Ovary (tissue), 10 donors: ENCODE results near the gene ITPK1. TPM values are rescaled to one million over a fixed set of nuclear protein-coding genes. Genes with fewer than 3 reads are reported as not detected.
A peak's percentile ranks its signal among the peaks of the same experiment; 100 is the strongest.
"Not testable (repeated sequence)": the region's sequence is repeated elsewhere in the genome, so short reads cannot be mapped to it uniquely, and the experiment has no call there.

ENCODE experiments used
- DNase-seq, 5 donors: peaks; one replicate each; pipeline ENCODE4 v3.0.0-alpha.2; 2019 to 2020
- H3K27ac ChIP-seq, 2 donors: fragments of 200-600 bp; one replicate each; pipeline versions ENCODE4 v1.5.1 to v1.8.0; 2019 to 2022
- H3K27me3 ChIP-seq: fragments of 200-600 bp; one replicate; pipeline ENCODE4 v1.8.0; 2022
- H3K36me3 ChIP-seq: fragments of 200-600 bp; sonication (generic); one replicate; pipeline ENCODE4 v1.5.1; 2019
- H3K4me1 ChIP-seq: one replicate; pipeline ENCODE4 v1.8.1; 2013; ENCODE audit warnings: mild to moderate bottlenecking, moderate library complexity; ENCODE audit not compliant: insufficient read depth
- H3K4me3 ChIP-seq: fragments of 200-600 bp; sonication (generic); one replicate; pipeline ENCODE4 v1.5.1; 2017
- H3K9me3 ChIP-seq, 2 donors: fragments of 200-600 bp in 1 of 2; sonication (generic) in 1 of 2; one replicate each; pipeline versions ENCODE4 v1.5.1 to v1.8.1; 2013 to 2019; ENCODE audit warnings: mild to moderate bottlenecking in 1 of 2, moderate library complexity in 1 of 2
- CTCF ChIP-seq, 3 donors: fragments of 450-650 bp in 2 of 3; fragments of 200-600 bp in 1 of 3; IDR thresholded peaks; one replicate each; pipeline versions ENCODE4 v1.5.1 to v1.8.0; 2016 to 2022; ENCODE audit warnings: antibody characterized with exemption in 3 of 3, mild to moderate bottlenecking in 1 of 3
- EP300 ChIP-seq: sonication (generic); formaldehyde crosslinking; IDR thresholded peaks from one replicate; pipeline ENCODE4 v1.6.1; 2017; ENCODE audit warnings: antibody characterized with exemption
- POLR2A ChIP-seq: fragments of 450-650 bp; IDR thresholded peaks from one replicate; pipeline ENCODE4 v1.6.1; 2017; ENCODE audit warnings: antibody characterized with exemption, mild to moderate bottlenecking, moderate library complexity
- WGBS, 3 donors: extraction: QIAGEN DNeasy Blood & Tissue Kit in 1 of 3; methylation state at CpG; one replicate each; pipeline versions ENCODE4 v1.1.5 to v1.1.7; 2013 to 2017; 5-methylcytosine and 5-hydroxymethylcytosine counted together
- intact Hi-C, 4 donors: fragments of 100-400 bp; cut with DNase I; formaldehyde crosslinking; loops; one replicate each; pipeline versions ENCODE4 v1.11.0 to v1.15.1; 2022 to 2023
- long read RNA-seq, 3 donors: library from polyadenylated mRNA in 2 of 3; unstranded in 2 of 3; transcript quantifications; one replicate each; pipeline ENCODE4 v2.0.0 and lab custom pipeline, GENCODE V29; 2021 to 2026
- polyA plus RNA-seq, 2 donors: library from polyadenylated mRNA; stranded (reverse); fragments of 200-250 nt in 1 of 2; fragments of 350-450 nt in 1 of 2; fragmentation: Illumina TruSeq in 1 of 2; extraction: RNeasy Lipid Tissue Mini Kit (QIAGEN cat#74804) in 1 of 2; gene quantifications; one replicate each; pipeline ENCODE4 v1.2.3, GENCODE V29; 2013 to 2014
- total RNA-seq, 7 donors: library from RNA; depleted of rRNA in 2 of 7; stranded (reverse); fragments of >200 nt in 2 of 7; fragmentation: NEBNext Ultra II Directional in 3 of 7; extraction: Animal tissue kit (Norgen Biotek cat#: 25700) in 3 of 7; gene quantifications; one replicate each; pipeline versions ENCODE4 v1.1.0 to v1.2.4, GENCODE V29; 2016 to 2023
- donor health status: DM: no; HTN: no; CAD: no; lungs with moderate emphysema.
- donor health status: DM: no; HTN: no; CAD: no.
- donor health status: Bipolar disorder and iron deficiency.
- donor health status: DM: yes; HTN: yes; CAD: no.
- donor health status: DM: no; HTN: no; CAD: no.
- donor health status: DM: yes; HTN: yes; CAD: no.

ITPK1 gene
- total RNA-seq, result 10 to 100 TPM; 23.6 to 57.8 (median 49.3) TPM
- 10 to 100 TPM; 32.2 to 40.9 TPM for polyA plus RNA-seq
- long read RNA-seq, donor 1, partial matches to known transcripts, result 32 of 50 reads
- long read RNA-seq, donor 1, other reads (novel, unspliced or antisense), result 17 of 50 reads
- long read RNA-seq, donor 2, full-length matches to known transcripts, result 3 of 9 reads
- long read RNA-seq, donor 2, partial matches to known transcripts, result 6 of 9 reads
- long read RNA-seq, donor 2, other reads (novel, unspliced or antisense), result 0 of 9 reads
- long read RNA-seq, donor 3, full-length matches to known transcripts, result 66 of 140 reads
- long read RNA-seq, donor 3, partial matches to known transcripts, result 41 of 140 reads
- long read RNA-seq, donor 3, other reads (novel, unspliced or antisense), result 33 of 140 reads

DNA sequence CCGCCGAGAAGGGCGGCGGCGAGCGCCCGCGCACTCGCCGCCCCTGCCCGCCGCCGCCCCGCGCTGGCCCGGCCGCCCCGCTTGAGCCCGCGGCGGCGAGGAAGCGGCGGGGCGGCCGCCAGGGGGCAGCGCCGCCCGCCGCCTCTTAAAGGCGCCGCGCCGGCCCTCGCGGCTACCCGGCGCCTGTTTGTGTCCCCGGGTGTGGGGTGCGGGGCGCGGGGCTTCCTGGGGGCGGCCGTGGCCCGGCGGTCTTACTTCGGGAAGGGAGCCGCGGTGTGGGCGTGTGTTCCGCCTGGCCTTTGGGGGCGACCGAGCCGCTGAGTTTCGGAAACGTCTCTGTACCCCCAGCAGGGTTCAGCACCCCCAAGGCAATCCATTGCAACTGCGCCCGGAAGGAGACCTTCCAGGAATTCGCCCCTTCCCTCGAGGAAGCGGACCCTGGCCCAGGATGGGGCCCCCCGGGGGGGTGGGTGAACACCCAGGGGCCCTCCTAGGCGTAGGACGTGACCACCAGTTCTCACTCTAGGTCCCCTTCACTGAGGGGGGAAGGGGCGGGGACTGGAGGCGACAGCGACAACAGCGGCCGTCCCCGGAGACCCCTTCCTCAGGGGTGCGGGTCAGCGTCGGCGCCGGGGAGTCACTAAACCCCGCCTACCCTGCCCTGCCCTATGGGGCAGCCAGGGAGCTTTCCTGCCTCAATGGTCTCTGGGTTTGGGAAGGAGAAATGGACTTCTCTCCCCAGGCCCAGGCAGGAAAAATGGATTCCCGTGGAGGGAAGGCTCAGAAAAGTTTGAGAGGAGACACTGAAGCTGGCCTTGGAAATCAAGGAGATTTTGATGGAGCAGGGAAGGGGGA lies at the start of gene ITPK1:
Gene ITPK1 (minus strand): TSS at position 105 of the 855 bp plus-strand sequence. CDS start 762 bp downstream, outside the sequence.
- peaks cover 12% of the 10 kb centered on the region for H3K4me1 ChIP-seq
- no peaks in the 10 kb centered on the region for H3K27me3 ChIP-seq
- H3K9me3 ChIP-seq, result no peaks in the 10 kb centered on the region
- no peaks in the 10 kb centered on the region for H3K36me3 ChIP-seq
- peak; percentile 42 to 73 (median 68) for DNase-seq
- H3K4me3 ChIP-seq, result peak within 1 kb of the TSS; percentile 68
- intact Hi-C loops, result loop anchor here in 1 of 4 donors (5.0 to 10.0 kb wide), 2 partner anchors 144 to 161 kb away; no protein-coding TSS in a partner anchor
- 1 to 2% (median 1%) methylated on average over 23 to 77 of the region's 77 CpGs for WGBS, 3 donors
- H3K27ac ChIP-seq, result peak within 1 kb of the TSS; percentile 98 to 99
- TF ChIP-seq CTCF (IDR thresholded peaks at IDR 0.05), result peak in 2 of 3 donors; percentile 29 to 32
- TF ChIP-seq EP300, result no peak
- no peak for TF ChIP-seq POLR2A

- 68 to 81% (median 77%) methylated on average over 5 of the region's 5 CpGs for WGBS, 3 donors
- intact Hi-C loops, result no loop called here
- Histone ChIP-seq H3K36me3 (no peaks in the 10 kb centered on the region), H3K27ac (no peak overlapping the region), H3K9me3 (no peaks in the 10 kb centered on the region), H3K4me1 (no peaks in the 10 kb centered on the region), H3K27me3 (no peaks in the 10 kb centered on the region), H3K4me3 (no peak overlapping the region)
- DNase-seq, result no peak
- TF ChIP-seq CTCF (IDR thresholded peaks at IDR 0.05) (no peak), EP300 (no peak), POLR2A (no peak)
Observed at GRCh38 chr14:93163564-93163963, 47.8 kb upstream of the ITPK1 start.

- no peak for DNase-seq
- no peak for TF ChIP-seq CTCF (IDR thresholded peaks at IDR 0.05)
- no peak for TF ChIP-seq EP300
- no peak for TF ChIP-seq POLR2A
- intact Hi-C loops, result no loop called here
Observed at GRCh38 chr14:93161411-93161940, 45.8 kb upstream of the ITPK1 start.

GRCh38 chr14:93160353-93160801 lies 44.7 kb upstream of the ITPK1 start:
- no peak overlapping the region for H3K4me3 ChIP-seq
- no peaks in the 10 kb centered on the region for H3K27me3 ChIP-seq
- no peaks in the 10 kb centered on the region for H3K9me3 ChIP-seq
- no peak for TF ChIP-seq EP300
- no peak for TF ChIP-seq POLR2A
- TF ChIP-seq CTCF (IDR thresholded peaks at IDR 0.05), result no peak
- WGBS, 3 donors, result 25 to 28% (median 28%) methylated on average over 4 of the region's 4 CpGs
- intact Hi-C loops, result no loop called here
- H3K4me1 ChIP-seq, result no peaks in the 10 kb centered on the region
- no peak for DNase-seq
- no peaks in the 10 kb centered on the region for H3K36me3 ChIP-seq
- no peak overlapping the region for H3K27ac ChIP-seq

More at GRCh38 chr14:93161411-93161940, 45.8 kb upstream of the ITPK1 start:
- H3K4me1 ChIP-seq, result no peaks in the 10 kb centered on the region
- no peaks in the 10 kb centered on the region for H3K27me3 ChIP-seq
- no peak overlapping the region for H3K27ac ChIP-seq
- H3K9me3 ChIP-seq, result no peaks in the 10 kb centered on the region
- no peaks in the 10 kb centered on the region for H3K36me3 ChIP-seq
- 74 to 79% (median 79%) methylated on average over 4 of the region's 4 CpGs for WGBS, 3 donors
- H3K4me3 ChIP-seq, result no peak overlapping the region

DNA sequence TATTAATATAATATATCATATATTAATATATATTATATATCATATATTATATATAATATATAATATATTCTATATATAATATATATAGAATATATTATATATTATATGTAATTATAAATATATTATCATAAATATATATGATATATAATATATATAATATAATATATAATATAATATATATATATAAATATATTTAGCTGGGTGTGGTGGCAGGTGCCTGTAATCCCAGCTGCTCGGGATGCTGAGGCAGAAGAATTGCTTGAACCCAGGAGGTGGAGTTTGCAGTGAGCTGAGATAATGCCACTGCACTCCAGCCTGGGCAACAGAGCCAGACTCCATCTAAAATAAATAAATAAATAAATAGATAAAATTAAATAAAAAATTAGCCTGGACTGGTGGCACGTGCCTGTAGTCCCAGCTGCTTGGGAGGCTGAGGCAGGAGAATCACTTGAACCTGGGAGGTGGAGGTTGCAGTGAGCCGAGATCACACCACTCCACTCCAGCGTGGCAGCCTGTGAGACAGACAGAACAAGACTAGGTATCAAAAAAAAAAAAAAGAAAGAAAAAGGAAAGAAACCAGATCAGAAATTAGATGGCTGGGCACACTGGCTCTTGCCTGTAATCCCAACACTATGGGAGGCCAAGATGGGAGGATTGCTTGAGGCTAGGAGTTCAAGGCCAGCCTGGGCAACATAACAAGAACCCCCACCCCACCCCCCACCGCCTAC lies 44.1 kb upstream of the ITPK1 start:
- H3K27ac ChIP-seq, H3K4me3 ChIP-seq, intact Hi-C loops, H3K4me1 ChIP-seq, H3K36me3 ChIP-seq, H3K9me3 ChIP-seq, DNase-seq, H3K27me3 ChIP-seq: not testable (repeated sequence)
- WGBS, 3 donors, result 46 to 54% (median 47%) methylated on average over 5 of the region's 5 CpGs

DNA sequence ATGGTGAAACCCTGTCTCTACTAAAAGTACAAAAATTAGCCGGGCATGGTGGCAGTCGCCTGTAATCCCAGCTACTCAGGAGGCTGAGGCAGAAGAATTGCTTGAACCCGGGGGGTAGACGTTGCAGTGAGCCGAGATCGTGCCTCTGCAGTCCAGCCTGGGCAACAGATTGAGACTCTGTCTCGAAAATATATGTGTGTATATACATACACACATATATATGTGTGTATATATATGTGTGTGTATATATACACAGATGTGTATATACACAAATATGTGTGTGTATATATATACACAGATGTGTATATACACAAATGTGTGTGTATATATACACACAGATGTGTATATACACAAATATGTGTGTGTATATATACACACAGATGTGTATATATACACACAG lies 42.6 kb upstream of the ITPK1 start:
- H3K4me3 ChIP-seq, H3K36me3 ChIP-seq, DNase-seq, H3K27ac ChIP-seq, H3K27me3 ChIP-seq, H3K4me1 ChIP-seq, intact Hi-C loops, H3K9me3 ChIP-seq: not testable (repeated sequence)
- 90 to 93% (median 92%) methylated on average over 7 of the region's 7 CpGs for WGBS, 3 donors
